SK-N-SH (cell line): ENCODE measurements around the gene ID4. TPM values are rescaled to one million over a fixed set of nuclear protein-coding genes. Genes with fewer than 3 reads are reported as not detected.

ENCODE experiments used
- CTCF ChIA-PET: fragments of 300-600, 350-600 bp; formaldehyde crosslinking; extraction: SDS; loops from one replicate; lab custom pipeline; 2021; lab: Yijun Ruan, JAX
- POLR2A ChIA-PET: fragments of 350-600 bp; sonication (Branson Sonifier 250); formaldehyde crosslinking; extraction: SDS; loops from one replicate; lab custom pipeline; 2020; ENCODE audit warnings: antibody characterized with exemption, inconsistent platforms; lab: Yijun Ruan, JAX
- DNase-seq: peaks from one replicate; pipeline ENCODE4 v3.0.0; 2012
- H2AFZ ChIP-seq: fragments of 200-600 bp; sonication (generic); 2 replicates; pipeline ENCODE4 v1.8.1; 2016; ENCODE audit warnings: antibody characterized with exemption, mild to moderate bottlenecking, low read depth
- H3F3A ChIP-seq: fragments of 200-600 bp; sonication (generic); replicated peaks from 2 replicates; pipeline ENCODE3; 2016; ENCODE audit warnings: antibody characterized with exemption, mild to moderate bottlenecking; ENCODE audit not compliant: insufficient read depth
- H3K27ac ChIP-seq, 2 experiments: fragments of 200-500 bp in 1 of 2; fragments of 200-600 bp in 1 of 2; sonication (Bioruptor generic) in 1 of 2; sonication (generic), shearing (Covaris generic) in 1 of 2; 2 replicates each; pipeline versions ENCODE4 v1.5.1 to v1.6.1; 2014 to 2016; ENCODE audit warnings: low read depth in 2 of 2, inconsistent platforms in 1 of 2, low read length in 1 of 2, mild to moderate bottlenecking in 1 of 2, mixed read lengths in 1 of 2
- H3K27me3 ChIP-seq: fragments of 200-600 bp; sonication (generic), shearing (Covaris generic); 2 replicates; pipeline ENCODE4 v1.6.1; 2016; ENCODE audit warnings: mixed run types; ENCODE audit not compliant: insufficient read depth
- H3K36me3 ChIP-seq, 2 experiments: fragments of 200-500 bp in 1 of 2; fragments of 200-600 bp in 1 of 2; sonication (Bioruptor generic) in 1 of 2; sonication (generic) in 1 of 2; replicated peaks in 1 of 2; 2 replicates each; pipeline versions ENCODE3 to v1.5.1; 2014 to 2016; ENCODE audit warnings: low read length in 1 of 2, mild to moderate bottlenecking in 1 of 2; ENCODE audit not compliant: insufficient read depth in 2 of 2, control insufficient read depth in 1 of 2
- H3K4me1 ChIP-seq, 2 experiments: fragments of 200-500 bp in 1 of 2; fragments of 200-600 bp in 1 of 2; sonication (Bioruptor generic) in 1 of 2; sonication (generic), shearing (Covaris generic) in 1 of 2; 2 replicates each; pipeline versions ENCODE4 v1.5.1 to v1.6.1; 2014 to 2016; ENCODE audit warnings: low read depth in 1 of 2, low read length in 1 of 2, mixed run types in 1 of 2; ENCODE audit not compliant: insufficient read depth in 2 of 2, control insufficient read depth in 1 of 2
- H3K4me2 ChIP-seq: fragments of 200-600 bp; sonication (generic), shearing (Covaris generic); 2 replicates; pipeline ENCODE4 v1.6.1; 2017; ENCODE audit warnings: mixed run types
- H3K4me3 ChIP-seq, 2 experiments: fragments of 200-500 bp in 1 of 2; fragments of 200-600 bp in 1 of 2; sonication (Bioruptor generic) in 1 of 2; sonication (generic), shearing (Covaris generic) in 1 of 2; 2 replicates each; pipeline versions ENCODE4 v1.5.1 to v1.8.1; 2014 to 2016; ENCODE audit warnings: low read depth in 2 of 2, inconsistent platforms in 1 of 2, low read length in 1 of 2, mild to moderate bottlenecking in 1 of 2, mixed read lengths in 1 of 2, moderate library complexity in 1 of 2
- H3K79me2 ChIP-seq: fragments of 200-600 bp; sonication (generic); 2 replicates; pipeline ENCODE4 v1.8.1; 2017; ENCODE audit warnings: mild to moderate bottlenecking; ENCODE audit not compliant: insufficient read depth
- H3K9ac ChIP-seq: fragments of 200-600 bp; sonication (generic); 2 replicates; pipeline ENCODE4 v1.6.1; 2017; ENCODE audit warnings: mixed run types
- H3K9me2 ChIP-seq: fragments of 200-600 bp; sonication (generic); 2 replicates; pipeline ENCODE4 v1.6.1; 2017; ENCODE audit warnings: mixed run types
- H3K9me3 ChIP-seq: fragments of 200-600 bp; sonication (generic); 2 replicates; pipeline ENCODE4 v1.6.1; 2017; ENCODE audit warnings: mixed run types, mild to moderate bottlenecking, moderate library complexity
- H4K20me1 ChIP-seq: fragments of 200-600 bp; sonication (generic); 2 replicates; pipeline ENCODE4 v1.6.1; 2017; ENCODE audit warnings: mild to moderate bottlenecking, mixed run types; ENCODE audit not compliant: insufficient read depth
- CHD2 ChIP-seq: fragments of 150-350 bp; IDR thresholded peaks from 2 replicates; pipeline ENCODE4 v1.6.1; 2018; ENCODE audit warnings: low read length; ENCODE audit not compliant: partially characterized antibody
- CTCF ChIP-seq: fragments of 200-600 bp; sonication (generic); IDR thresholded peaks from 2 replicates; pipeline ENCODE4 v1.6.1; 2017; ENCODE audit warnings: antibody characterized with exemption, mild to moderate bottlenecking, moderate library complexity
- EP300 ChIP-seq, 2 experiments: IDR thresholded peaks; 2 replicates each; pipeline versions ENCODE4 v1.4.0 to v1.6.1; 2012; ENCODE audit warnings: borderline replicate concordance in 1 of 2, low read depth in 1 of 2, low read length in 1 of 2
- EZH2phosphoT487 ChIP-seq: fragments of 200-600 bp; sonication (generic); IDR thresholded peaks from 2 replicates; pipeline ENCODE4 v1.6.1; 2017; ENCODE audit warnings: low read depth, mixed run types, mild to moderate bottlenecking, antibody characterized with exemption, moderate library complexity, borderline replicate concordance
- FOXM1 ChIP-seq: IDR thresholded peaks from 2 replicates; pipeline ENCODE4 v1.4.0; 2012; ENCODE audit warnings: low read depth, mild to moderate bottlenecking
- GABPA ChIP-seq: IDR thresholded peaks from 2 replicates; pipeline ENCODE4 v1.4.0; 2012; ENCODE audit warnings: low read depth, mild to moderate bottlenecking
- JUND ChIP-seq: IDR thresholded peaks from 2 replicates; pipeline ENCODE4 v1.4.0; 2012
- MAX ChIP-seq: IDR thresholded peaks from 2 replicates; pipeline ENCODE4 v1.4.0; 2012; ENCODE audit warnings: low read depth
- MEF2A ChIP-seq: IDR thresholded peaks from 2 replicates; pipeline ENCODE4 v1.4.0; 2012; ENCODE audit warnings: low read depth, borderline replicate concordance
- NFIC ChIP-seq: IDR thresholded peaks from 2 replicates; pipeline ENCODE4 v1.4.0; 2012; ENCODE audit warnings: borderline replicate concordance
- NRF1 ChIP-seq: IDR thresholded peaks from 2 replicates; pipeline ENCODE4 v1.6.1; 2012; ENCODE audit warnings: low read depth, mild to moderate bottlenecking, low read length
- RAD21 ChIP-seq: IDR thresholded peaks from 2 replicates; pipeline ENCODE4 v1.6.1; 2012; ENCODE audit warnings: mild to moderate bottlenecking, low read length
- RCOR1 ChIP-seq: fragments of 150-350 bp; IDR thresholded peaks from 2 replicates; pipeline ENCODE4 v1.6.1; 2017; ENCODE audit warnings: antibody characterized with exemption, low read length
- RFX5 ChIP-seq: IDR thresholded peaks from 2 replicates; pipeline ENCODE4 v1.6.1; 2012; ENCODE audit warnings: mild to moderate bottlenecking, improper control_type of control experiment, low read length
- SIN3A ChIP-seq: IDR thresholded peaks from 2 replicates; pipeline ENCODE4 v1.6.1; 2012; ENCODE audit warnings: low read depth, mild to moderate bottlenecking, low read length, moderate library complexity, borderline replicate concordance
- USF1 ChIP-seq: IDR thresholded peaks from 2 replicates; pipeline ENCODE4 v1.4.0; 2012; ENCODE audit warnings: low read depth, borderline replicate concordance
- WGBS: methylation state at CpG from one replicate; pipeline ENCODE4 v1.1.6; 2017; ENCODE audit warnings: low lambda C conversion rate; 5-methylcytosine and 5-hydroxymethylcytosine counted together
- polyA plus RNA-seq, 3 experiments: library from polyadenylated mRNA; depleted of rRNA; stranded (reverse); fragments of >200 nt; gene quantifications; 2 replicates each; pipeline ENCODE4 v1.2.3, GENCODE V29; 2012

The ID4 gene
- polyA plus RNA-seq, 1 of the 3 experiments (the other 2 are of a cell fraction) = 4.9 TPM

- Histone ChIP-seq H3K79me2 (no peaks in the 10 kb centered on the region), H3K9me2 (no peaks in the 10 kb centered on the region), H4K20me1 (no peaks in the 10 kb centered on the region), H3K9me3 (no peaks in the 10 kb centered on the region), H2AFZ (no peak overlapping the region), H3F3A (no peaks in the 10 kb centered on the region), H3K36me3 (no peaks in the 10 kb centered on the region), H3K27ac (no peak overlapping the region), H3K4me3 (no peak overlapping the region), H3K9ac (no peak overlapping the region), H3K27me3 (no peaks in the 10 kb centered on the region), H3K4me1 (no peaks in the 10 kb centered on the region), H3K4me2 (no peak overlapping the region)
- DNase-seq = no peak
- WGBS = 97% methylated on average over 1 of the region's 1 CpG
- no peak for TF ChIP-seq RFX5
- TF ChIP-seq CTCF = no peak
- TF ChIP-seq FOXM1 = no peak
- no peak for TF ChIP-seq MEF2A
- POLR2A ChIA-PET = no interaction called here
- CTCF ChIA-PET = no interaction called here
These were observed 48.5 kb upstream of the ID4 start for GRCh38 chr6:19788686-19789085.

GRCh38 chr6:19789100-19789803 lies 47.9 kb upstream of the ID4 start:
- no peak for TF ChIP-seq EP300 (IDR thresholded peaks at IDR 0.05; ENCODE audit: borderline replicate concordance in 1 of 2, low read depth in 1 of 2, low read length in 1 of 2)
- TF ChIP-seq NRF1 = no peak
- TF ChIP-seq RCOR1 = no peak
- no peak for TF ChIP-seq CHD2
- no peak for TF ChIP-seq EZH2phosphoT487
- no peak for TF ChIP-seq USF1
- no peak for TF ChIP-seq MAX
- no peak for TF ChIP-seq FOXM1
- TF ChIP-seq SIN3A = no peak
- no peak for TF ChIP-seq NFIC
- TF ChIP-seq JUND = no peak
- no peak for TF ChIP-seq RAD21
- TF ChIP-seq GABPA = no peak
- no peaks in the 10 kb centered on the region for H3K9me2 ChIP-seq
- no peaks in the 10 kb centered on the region for H4K20me1 ChIP-seq
- H3K36me3 ChIP-seq = no peaks in the 10 kb centered on the region
- H3K9ac ChIP-seq = no peak overlapping the region
- no peaks in the 10 kb centered on the region for H3K9me3 ChIP-seq
- no peak overlapping the region for H3K4me3 ChIP-seq
- H3K27me3 ChIP-seq = no peaks in the 10 kb centered on the region
- H3K4me2 ChIP-seq = no peak overlapping the region
- H2AFZ ChIP-seq = no peak overlapping the region
- WGBS = 73% methylated on average over 6 of the region's 6 CpGs
- no peaks in the 10 kb centered on the region for H3K4me1 ChIP-seq
- DNase-seq = no peak
- CTCF ChIA-PET = no interaction called here
- no peaks in the 10 kb centered on the region for H3F3A ChIP-seq
- H3K79me2 ChIP-seq = no peaks in the 10 kb centered on the region
- no peak overlapping the region for H3K27ac ChIP-seq
- POLR2A ChIA-PET = no interaction called here
